ENCODE data around the gene FEZ2. TPM values are rescaled to one million over a fixed set of nuclear protein-coding genes. Genes with fewer than 3 reads are reported as not detected.
A peak's percentile ranks its signal among the peaks of the same experiment; 100 is the strongest.

The FEZ2 gene
- polyA plus RNA-seq, 4 donors = 23.5 to 50.0 (median 35.0) TPM

DNA sequence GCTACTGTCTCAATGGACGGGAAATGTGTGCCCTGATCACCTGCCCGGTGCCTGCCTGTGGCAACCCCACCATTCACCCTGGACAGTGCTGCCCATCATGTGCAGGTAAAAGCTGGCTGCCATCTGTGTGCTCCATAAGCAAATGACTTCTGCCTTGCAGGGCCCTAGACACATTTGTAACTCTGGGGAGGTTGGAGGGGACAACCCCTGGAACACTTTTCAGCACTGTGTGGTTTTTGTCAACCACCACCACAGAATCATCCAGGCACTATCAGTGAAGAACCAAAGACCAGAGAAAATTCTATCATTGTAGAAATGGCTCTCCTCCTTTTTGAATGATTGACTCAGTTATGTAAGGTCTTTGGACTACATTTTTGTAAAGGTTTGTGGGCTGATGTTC is 84.3 kb downstream of the FEZ2 start:
- FAIRE-seq = no peak
- WGBS, 3 donors = 90 to 97% (median 94%) methylated on average over 2 of the region's 2 CpGs
- H3K9me3 ChIP-seq (ENCODE audit: control insufficient read depth in 2 of 2, insufficient read depth in 1 of 2, low read depth in 1 of 2, low read length in 1 of 2) = no peaks in the 10 kb centered on the region
- no peak for DNase-seq
- H3K36me3 ChIP-seq (ENCODE audit: control insufficient read depth in 3 of 3, insufficient read depth in 2 of 3, low read depth in 1 of 3, low read length in 3 of 3) = peaks cover 0 to 25% (median 18%) of the 10 kb centered on the region in 3 donors
- H3K4me3 ChIP-seq (ENCODE audit: low read depth in 1 of 3, low read length in 3 of 3) = no peak overlapping the region
- no peak overlapping the region for H3K27ac ChIP-seq (ENCODE audit: low read depth in 1 of 3, low read length in 2 of 3)
- H3K4me1 ChIP-seq (ENCODE audit: control insufficient read depth in 3 of 3, insufficient read depth in 2 of 3, low read depth in 1 of 3, low read length in 2 of 3) = peaks cover 0 to 13% (median 0%) of the 10 kb centered on the region in 3 donors
- no peaks in the 10 kb centered on the region for H3K27me3 ChIP-seq (ENCODE audit: control insufficient read depth in 3 of 3, insufficient read depth in 3 of 3, low read length in 3 of 3)

DNA sequence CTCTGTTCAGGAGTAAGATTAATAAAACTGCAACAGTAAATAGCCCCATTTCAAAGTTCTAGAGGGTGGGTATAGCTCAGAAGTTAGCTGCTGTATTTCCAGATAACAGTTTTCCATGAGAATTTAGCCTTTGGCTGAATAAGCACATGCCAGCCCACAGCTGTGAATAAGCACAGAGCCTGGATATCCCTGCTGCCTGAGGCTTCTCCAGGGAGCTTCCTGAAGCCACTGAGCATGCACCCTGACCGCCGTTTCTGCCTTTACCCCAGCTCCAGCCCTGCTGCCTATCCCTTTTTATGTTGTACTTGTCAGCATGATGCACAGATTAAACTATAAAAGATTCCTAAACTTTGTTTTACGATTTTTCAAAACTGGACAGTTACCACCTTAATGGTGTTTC is 85.3 kb downstream of the FEZ2 start:
- peak in 1 of 2 donors; percentile 31 for DNase-seq
- H3K27me3 ChIP-seq (ENCODE audit: control insufficient read depth in 3 of 3, insufficient read depth in 3 of 3, low read length in 3 of 3) = no peaks in the 10 kb centered on the region
- H3K36me3 ChIP-seq (ENCODE audit: control insufficient read depth in 3 of 3, insufficient read depth in 2 of 3, low read depth in 1 of 3, low read length in 3 of 3) = peaks cover 0 to 25% (median 18%) of the 10 kb centered on the region in 3 donors
- no peak overlapping the region for H3K4me3 ChIP-seq (ENCODE audit: low read depth in 1 of 3, low read length in 3 of 3)
- H3K9me3 ChIP-seq (ENCODE audit: control insufficient read depth in 2 of 2, insufficient read depth in 1 of 2, low read depth in 1 of 2, low read length in 1 of 2) = no peaks in the 10 kb centered on the region
- FAIRE-seq = no peak
- peak overlapping the region in 1 of 3 donors; percentile 50 for H3K27ac ChIP-seq (ENCODE audit: low read depth in 1 of 3, low read length in 2 of 3)
- WGBS, 3 donors = 82 to 88% (median 87%) methylated on average over 3 of the region's 3 CpGs
- peaks cover 0 to 13% (median 0%) of the 10 kb centered on the region in 3 donors for H3K4me1 ChIP-seq (ENCODE audit: control insufficient read depth in 3 of 3, insufficient read depth in 2 of 3, low read depth in 1 of 3, low read length in 2 of 3)

GRCh38 chr2:36511858-36512603 is 85.9 kb downstream of the FEZ2 start:
- H3K4me1 ChIP-seq (ENCODE audit: control insufficient read depth in 3 of 3, insufficient read depth in 2 of 3, low read depth in 1 of 3, low read length in 2 of 3) = peaks cover 0 to 13% (median 0%) of the 10 kb centered on the region in 3 donors
- peak overlapping the region in 1 of 3 donors; percentile 50 for H3K27ac ChIP-seq (ENCODE audit: low read depth in 1 of 3, low read length in 2 of 3)
- H3K9me3 ChIP-seq (ENCODE audit: control insufficient read depth in 2 of 2, insufficient read depth in 1 of 2, low read depth in 1 of 2, low read length in 1 of 2) = no peaks in the 10 kb centered on the region
- WGBS, 3 donors = 85 to 89% (median 87%) methylated on average over 9 of the region's 9 CpGs
- no peaks in the 10 kb centered on the region for H3K27me3 ChIP-seq (ENCODE audit: control insufficient read depth in 3 of 3, insufficient read depth in 3 of 3, low read length in 3 of 3)
- DNase-seq (peak; percentile 6 to 52), FAIRE-seq (no peak)
- H3K4me3 ChIP-seq (ENCODE audit: low read depth in 1 of 3, low read length in 3 of 3) = no peak overlapping the region
- H3K36me3 ChIP-seq (ENCODE audit: control insufficient read depth in 3 of 3, insufficient read depth in 2 of 3, low read depth in 1 of 3, low read length in 3 of 3) = peaks cover 0 to 21% (median 18%) of the 10 kb centered on the region in 3 donors

DNA sequence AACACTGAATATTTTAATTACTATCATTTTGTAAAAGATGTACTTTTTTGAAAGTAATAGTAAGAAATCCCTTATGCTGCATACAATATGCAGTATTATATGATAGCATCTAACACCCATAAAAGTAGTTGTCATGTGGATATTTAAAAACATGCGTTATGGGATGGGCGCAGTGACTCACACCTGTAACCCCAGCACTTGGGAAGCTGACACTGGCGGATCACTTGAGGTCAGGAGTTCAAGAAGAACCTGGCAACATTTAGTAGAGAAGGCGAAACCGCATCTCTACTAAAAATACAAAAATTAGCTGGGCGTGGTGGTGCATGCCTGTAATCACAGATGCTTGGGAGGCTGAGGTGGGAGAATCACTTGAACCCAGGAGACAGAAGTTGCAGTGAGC is 88.9 kb downstream of the FEZ2 start:
- Histone ChIP-seq H3K27me3 (ENCODE audit: control insufficient read depth in 3 of 3, insufficient read depth in 3 of 3, low read length in 3 of 3) (no peaks in the 10 kb centered on the region), H3K4me3 (ENCODE audit: low read depth in 1 of 3, low read length in 3 of 3) (no peak overlapping the region), H3K36me3 (ENCODE audit: control insufficient read depth in 3 of 3, insufficient read depth in 2 of 3, low read depth in 1 of 3, low read length in 3 of 3) (peaks cover 0 to 18% (median 14%) of the 10 kb centered on the region in 3 donors), H3K9me3 (ENCODE audit: control insufficient read depth in 2 of 2, insufficient read depth in 1 of 2, low read depth in 1 of 2, low read length in 1 of 2) (no peaks in the 10 kb centered on the region), H3K27ac (ENCODE audit: low read depth in 1 of 3, low read length in 2 of 3) (no peak overlapping the region), H3K4me1 (ENCODE audit: control insufficient read depth in 3 of 3, insufficient read depth in 2 of 3, low read depth in 1 of 3, low read length in 2 of 3) (peaks cover 0 to 13% (median 0%) of the 10 kb centered on the region in 3 donors)
- FAIRE-seq (no peak), DNase-seq (no peak)
- 93% methylated on average over 6 of the region's 6 CpGs for WGBS, 3 donors

DNA sequence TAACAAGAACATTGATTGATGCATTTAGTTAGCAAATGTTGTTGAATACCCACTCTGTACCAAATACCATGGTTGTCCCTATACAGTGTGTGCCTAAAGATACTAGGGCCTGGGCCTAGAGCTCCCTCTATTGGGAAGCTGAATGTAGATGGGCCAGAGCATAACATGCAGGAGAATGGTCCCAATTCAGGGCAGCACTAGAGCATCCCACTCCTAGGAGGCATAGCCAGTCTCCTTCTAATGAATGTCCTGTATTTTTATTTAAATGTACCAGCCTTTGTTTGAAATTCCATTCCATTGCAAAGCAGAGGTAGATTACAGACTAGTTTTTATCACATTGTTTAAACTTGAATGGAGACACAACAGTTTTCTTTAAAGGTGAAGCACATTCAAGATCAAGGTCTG is 90.6 kb downstream of the FEZ2 start:
- no peak overlapping the region for H3K4me3 ChIP-seq (ENCODE audit: low read depth in 1 of 3, low read length in 3 of 3)
- H3K27me3 ChIP-seq (ENCODE audit: control insufficient read depth in 3 of 3, insufficient read depth in 3 of 3, low read length in 3 of 3) = no peaks in the 10 kb centered on the region
- no peaks in the 10 kb centered on the region for H3K9me3 ChIP-seq (ENCODE audit: control insufficient read depth in 2 of 2, insufficient read depth in 1 of 2, low read depth in 1 of 2, low read length in 1 of 2)
- FAIRE-seq (no peak), DNase-seq (peak; percentile 55 to 59)
- peaks cover 0 to 13% (median 9%) of the 10 kb centered on the region in 3 donors for H3K36me3 ChIP-seq (ENCODE audit: control insufficient read depth in 3 of 3, insufficient read depth in 2 of 3, low read depth in 1 of 3, low read length in 3 of 3)
- no peak overlapping the region for H3K27ac ChIP-seq (ENCODE audit: low read depth in 1 of 3, low read length in 2 of 3)
- peaks cover 0 to 8% (median 0%) of the 10 kb centered on the region in 3 donors for H3K4me1 ChIP-seq (ENCODE audit: control insufficient read depth in 3 of 3, insufficient read depth in 2 of 3, low read depth in 1 of 3, low read length in 2 of 3)

Other genes starting within 250 kb of the FEZ2 start
- 10 to 100 TPM in 2 of 4 donors, 1 to 10 TPM in 1, under 1 TPM in 1; 0.89 to 26.2 (median 9.2) TPM for gene CRIM1, start 242.4 kb downstream of the FEZ2 start, polyA plus RNA-seq
- gene VIT, start 98.5 kb upstream of the FEZ2 start, polyA plus RNA-seq = 1 to 10 TPM in 1 of 4 donors, under 1 TPM in 1, not detected in 2; 0.28 to 7.5 TPM